Measurements from ENCODE around the gene CEBPG.

Gene CEBPG

DNA sequence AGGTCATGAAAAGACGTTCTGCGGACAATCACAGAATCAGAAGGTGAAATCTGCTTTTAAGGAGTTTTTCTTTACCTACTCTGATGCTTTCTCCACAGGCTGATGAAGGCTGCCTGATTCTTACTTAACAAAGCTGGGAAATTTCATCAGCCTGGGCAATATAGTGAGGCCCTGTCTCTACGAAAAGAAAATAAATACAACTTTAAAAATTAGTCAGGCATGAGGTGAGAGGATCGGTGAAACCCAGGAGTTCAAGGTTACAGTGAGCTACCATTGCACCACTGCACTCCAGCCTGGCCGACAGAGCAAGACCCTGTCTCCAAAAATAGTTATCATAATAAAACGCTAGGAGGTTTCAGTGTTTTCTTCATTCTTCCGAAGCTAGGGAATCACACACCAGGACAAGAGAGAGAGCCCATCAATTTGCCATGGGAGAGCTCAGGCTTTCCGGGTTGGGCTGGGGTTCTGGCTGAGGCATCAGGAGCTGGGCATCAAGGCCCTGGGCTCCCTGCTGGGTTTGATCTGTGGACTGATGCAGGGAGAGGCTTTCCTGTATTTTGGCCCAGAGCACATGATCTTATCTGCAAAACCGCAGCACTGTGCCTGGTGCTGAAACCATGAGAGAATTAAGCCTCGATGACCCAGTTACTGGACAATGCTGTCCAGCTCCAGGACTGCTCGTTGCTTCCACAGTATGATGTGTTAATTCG, 25.1 kb upstream of the CEBPG start:
- H3K9me2 ChIP-seq (replicated peaks; ENCODE audit: low read depth, low read length) = no peaks in the 10 kb centered on the region
- no peaks in the 10 kb centered on the region for H3F3A ChIP-seq (ENCODE audit: low read depth)
- no peaks in the 10 kb centered on the region for H4K20me1 ChIP-seq (ENCODE audit: insufficient read depth, low read length, poor library complexity, severe bottlenecking)
- no peaks in the 10 kb centered on the region for H3K27me3 ChIP-seq (ENCODE audit: insufficient read depth, low read length, poor library complexity, severe bottlenecking)
- no peak for TF ChIP-seq EZH2phosphoT487 (IDR thresholded peaks at IDR 0.05; ENCODE audit: borderline replicate concordance)
- TF ChIP-seq, protein P1, sequence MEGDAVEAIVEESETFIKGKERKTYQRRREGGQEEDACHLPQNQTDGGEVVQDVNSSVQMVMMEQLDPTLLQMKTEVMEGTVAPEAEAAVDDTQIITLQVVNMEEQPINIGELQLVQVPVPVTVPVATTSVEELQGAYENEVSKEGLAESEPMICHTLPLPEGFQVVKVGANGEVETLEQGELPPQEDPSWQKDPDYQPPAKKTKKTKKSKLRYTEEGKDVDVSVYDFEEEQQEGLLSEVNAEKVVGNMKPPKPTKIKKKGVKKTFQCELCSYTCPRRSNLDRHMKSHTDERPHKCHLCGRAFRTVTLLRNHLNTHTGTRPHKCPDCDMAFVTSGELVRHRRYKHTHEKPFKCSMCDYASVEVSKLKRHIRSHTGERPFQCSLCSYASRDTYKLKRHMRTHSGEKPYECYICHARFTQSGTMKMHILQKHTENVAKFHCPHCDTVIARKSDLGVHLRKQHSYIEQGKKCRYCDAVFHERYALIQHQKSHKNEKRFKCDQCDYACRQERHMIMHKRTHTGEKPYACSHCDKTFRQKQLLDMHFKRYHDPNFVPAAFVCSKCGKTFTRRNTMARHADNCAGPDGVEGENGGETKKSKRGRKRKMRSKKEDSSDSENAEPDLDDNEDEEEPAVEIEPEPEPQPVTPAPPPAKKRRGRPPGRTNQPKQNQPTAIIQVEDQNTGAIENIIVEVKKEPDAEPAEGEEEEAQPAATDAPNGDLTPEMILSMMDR (conservative IDR thresholded peaks at IDR 0.05; ENCODE audit: low read length) = no peak
- H3K9me3 ChIP-seq (ENCODE audit: insufficient read depth, low read depth, low read length) = no peaks in the 10 kb centered on the region
- no peak overlapping the region for H3K4me2 ChIP-seq (ENCODE audit: low read depth, low read length, poor library complexity, severe bottlenecking)
- H3K4me1 ChIP-seq (ENCODE audit: insufficient read depth, low read length, poor library complexity, severe bottlenecking) = no peaks in the 10 kb centered on the region
- H3K4me3 ChIP-seq (ENCODE audit: low read length, poor library complexity, severe bottlenecking) = no peak overlapping the region
- H3K79me2 ChIP-seq (ENCODE audit: insufficient read depth, low read length) = no peaks in the 10 kb centered on the region
- H3K36me3 ChIP-seq (ENCODE audit: insufficient read depth, low read length) = no peaks in the 10 kb centered on the region
- no peak overlapping the region for H2AFZ ChIP-seq (ENCODE audit: low read length)
- no peak overlapping the region for H3K9ac ChIP-seq (ENCODE audit: low read depth, low read length, poor library complexity, severe bottlenecking)

DNA sequence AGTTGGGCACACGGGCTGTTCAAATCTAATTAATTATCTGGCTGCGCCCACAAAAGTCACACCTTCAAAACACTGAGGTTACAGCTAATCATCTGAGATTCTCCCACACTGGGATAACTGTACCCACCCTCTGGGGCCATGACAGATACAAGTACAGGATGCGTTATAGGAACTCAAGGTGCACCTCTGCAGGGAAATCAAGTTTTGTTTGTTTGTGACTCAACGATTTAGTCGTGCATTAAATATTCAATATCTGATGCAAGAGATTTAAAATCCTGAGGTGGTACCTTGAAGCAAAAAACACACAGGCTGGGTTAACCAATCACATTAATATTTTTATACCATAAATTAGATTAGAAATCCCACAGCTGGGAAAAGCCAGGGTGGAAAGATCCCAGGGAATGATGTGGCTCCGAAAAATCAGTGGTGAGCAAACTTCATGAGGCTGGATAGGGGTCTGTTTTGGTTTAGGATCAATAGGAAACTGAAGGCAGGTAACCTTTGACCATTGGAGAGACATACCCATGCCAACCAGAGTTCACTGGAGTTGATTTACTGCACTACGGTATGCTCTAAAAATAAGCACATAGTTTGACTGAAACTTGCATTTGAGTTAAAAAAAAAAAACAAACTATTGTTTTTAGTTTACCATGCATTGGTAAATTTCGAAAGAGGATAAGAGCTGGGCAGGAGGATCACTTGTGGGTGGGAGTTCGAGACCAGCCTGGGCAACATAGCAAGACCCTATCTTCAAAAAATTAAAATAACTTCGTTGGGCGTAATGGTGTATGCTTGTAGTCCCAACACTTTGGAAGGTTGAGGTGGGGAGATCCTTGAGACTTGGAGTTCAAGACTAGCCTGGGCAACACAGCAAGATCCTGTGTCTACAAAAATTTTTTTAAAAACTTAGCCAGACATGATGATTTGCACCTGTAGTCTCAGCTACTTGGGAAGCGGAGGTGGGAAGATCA, 23.9 kb upstream of the CEBPG start:
- H4K20me1 ChIP-seq (ENCODE audit: insufficient read depth, low read length, poor library complexity, severe bottlenecking) = no peaks in the 10 kb centered on the region
- no peaks in the 10 kb centered on the region for H3K79me2 ChIP-seq (ENCODE audit: insufficient read depth, low read length)
- no peaks in the 10 kb centered on the region for H3K9me3 ChIP-seq (ENCODE audit: insufficient read depth, low read depth, low read length)
- no peak overlapping the region for H2AFZ ChIP-seq (ENCODE audit: low read length)
- no peak overlapping the region for H3K4me3 ChIP-seq (ENCODE audit: low read length, poor library complexity, severe bottlenecking)
- no peak overlapping the region for H3K4me2 ChIP-seq (ENCODE audit: low read depth, low read length, poor library complexity, severe bottlenecking)
- no peak overlapping the region for H3K9ac ChIP-seq (ENCODE audit: low read depth, low read length, poor library complexity, severe bottlenecking)
- no peaks in the 10 kb centered on the region for H3K4me1 ChIP-seq (ENCODE audit: insufficient read depth, low read length, poor library complexity, severe bottlenecking)
- TF ChIP-seq EZH2phosphoT487 (IDR thresholded peaks at IDR 0.05; ENCODE audit: borderline replicate concordance) = no peak
- TF ChIP-seq, protein P1 (conservative IDR thresholded peaks at IDR 0.05; ENCODE audit: low read length) = no peak
- H3K27me3 ChIP-seq (ENCODE audit: insufficient read depth, low read length, poor library complexity, severe bottlenecking) = no peaks in the 10 kb centered on the region
- no peaks in the 10 kb centered on the region for H3F3A ChIP-seq (ENCODE audit: low read depth)
- H3K9me2 ChIP-seq (replicated peaks; ENCODE audit: low read depth, low read length) = no peaks in the 10 kb centered on the region
- H3K36me3 ChIP-seq (ENCODE audit: insufficient read depth, low read length) = no peaks in the 10 kb centered on the region

DNA sequence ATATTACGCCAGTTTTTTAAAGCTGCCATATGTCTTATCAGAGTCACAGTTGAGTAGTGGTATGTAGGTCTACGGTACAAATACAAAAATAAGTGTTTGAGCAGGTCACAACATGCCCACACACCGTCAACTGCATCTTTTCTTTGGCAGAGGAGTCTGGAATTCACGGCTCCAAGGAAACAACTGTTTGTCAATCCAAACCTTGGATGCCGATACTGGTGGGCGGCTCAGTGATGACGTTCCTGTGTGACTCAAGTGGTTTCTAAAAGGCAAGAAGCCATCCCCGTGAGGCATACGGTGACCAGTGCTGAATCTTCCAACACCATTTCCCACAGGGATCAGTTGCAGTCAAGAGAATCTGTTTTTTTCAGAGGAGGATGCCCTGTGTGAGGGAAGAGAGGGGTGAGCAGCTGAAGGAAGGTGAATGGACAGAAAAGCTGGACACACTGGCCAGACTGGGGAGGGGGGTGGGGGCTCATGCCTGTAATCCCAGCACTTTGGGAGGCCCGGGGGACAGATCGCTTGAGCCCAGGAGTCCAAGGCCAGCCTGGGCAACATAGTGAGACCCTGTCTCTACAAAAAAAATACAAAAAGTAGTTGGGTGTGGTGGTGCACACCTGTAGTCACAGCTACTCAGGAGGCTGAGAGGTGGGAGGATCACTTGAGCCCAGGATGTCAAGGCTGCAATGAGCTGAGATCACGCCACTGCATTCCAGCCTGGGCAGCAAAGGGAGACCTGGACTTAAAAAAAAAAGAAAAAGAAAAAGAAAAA, 22.8 kb upstream of the CEBPG start:
- Histone ChIP-seq H3K4me1 (ENCODE audit: insufficient read depth, low read length, poor library complexity, severe bottlenecking) (no peaks in the 10 kb centered on the region), H4K20me1 (ENCODE audit: insufficient read depth, low read length, poor library complexity, severe bottlenecking) (no peaks in the 10 kb centered on the region), H3K4me2 (ENCODE audit: low read depth, low read length, poor library complexity, severe bottlenecking) (no peak overlapping the region), H3K9ac (ENCODE audit: low read depth, low read length, poor library complexity, severe bottlenecking) (no peak overlapping the region), H2AFZ (ENCODE audit: low read length) (no peak overlapping the region), H3K9me3 (ENCODE audit: insufficient read depth, low read depth, low read length) (0 out of 2 replicates have a peak, but pooled peaks cover 2% of the 10 kb centered on the region), H3K36me3 (ENCODE audit: insufficient read depth, low read length) (no peaks in the 10 kb centered on the region), H3K27me3 (ENCODE audit: insufficient read depth, low read length, poor library complexity, severe bottlenecking) (no peaks in the 10 kb centered on the region), H3K79me2 (ENCODE audit: insufficient read depth, low read length) (no peaks in the 10 kb centered on the region), H3F3A (ENCODE audit: low read depth) (no peaks in the 10 kb centered on the region), H3K4me3 (ENCODE audit: low read length, poor library complexity, severe bottlenecking) (no peak overlapping the region), H3K9me2 (replicated peaks; ENCODE audit: low read depth, low read length) (no peaks in the 10 kb centered on the region)
- TF ChIP-seq, protein P1 (conservative IDR thresholded peaks at IDR 0.05; ENCODE audit: low read length) = no peak
- TF ChIP-seq EZH2phosphoT487 (IDR thresholded peaks at IDR 0.05; ENCODE audit: borderline replicate concordance) = no peak

Data from Loucy (cell line).